Ectodermal cell (in vitro differentiated cells): ENCODE results near the gene SCN7A.
"Not testable (repeated sequence)": the region's sequence is repeated elsewhere in the genome, so short reads cannot be mapped to it uniquely, and the experiment has no call there.

Experiments used
- H3K27ac ChIP-seq: 2 replicates; pipeline ENCODE4 v1.7.0; 2013; ENCODE audit warnings: mild to moderate bottlenecking, low read depth, low read length; ENCODE audit not compliant: insufficient read depth, poor library complexity, severe bottlenecking
- H3K27me3 ChIP-seq: 2 replicates; pipeline ENCODE4 v1.7.0; 2013; ENCODE audit warnings: mild to moderate bottlenecking, low read length; ENCODE audit not compliant: insufficient read depth, control insufficient read depth, poor library complexity, severe bottlenecking
- H3K36me3 ChIP-seq: one replicate; pipeline ENCODE4 v1.7.0; 2013; ENCODE audit warnings: low read length; ENCODE audit not compliant: control insufficient read depth, insufficient read depth
- H3K4me1 ChIP-seq: one replicate; pipeline ENCODE4 v1.7.0; 2013; ENCODE audit warnings: low read length; ENCODE audit not compliant: control insufficient read depth, insufficient read depth
- H3K4me3 ChIP-seq: 2 replicates; pipeline ENCODE4 v1.7.0; 2013; ENCODE audit warnings: low read depth, low read length, control low read depth; ENCODE audit not compliant: insufficient read depth
- H3K9me3 ChIP-seq: 2 replicates; pipeline ENCODE4 v1.7.0; 2013; ENCODE audit warnings: mild to moderate bottlenecking, low read length, moderate library complexity; ENCODE audit not compliant: control insufficient read depth
- WGBS, 2 experiments: methylation state at CpG; one replicate each; pipeline ENCODE4 v1.1.7; 2013; ENCODE audit warnings: missing lambda C conversion rate in 2 of 2; 5-methylcytosine and 5-hydroxymethylcytosine counted together

SCN7A gene

GRCh38 chr2:166455823-166456222 is 38.2 kb downstream of the SCN7A start:
- not testable (repeated sequence) for H3K4me3 ChIP-seq, H3K4me1 ChIP-seq, H3K9me3 ChIP-seq, H3K27ac ChIP-seq, H3K27me3 ChIP-seq, H3K36me3 ChIP-seq
- WGBS, 2 experiments: 90 to 91% methylated on average over 4 of the region's 4 CpGs

GRCh38 chr2:166454006-166454595 is 39.9 kb downstream of the SCN7A start:
- H3K27me3 ChIP-seq: no peaks in the 10 kb centered on the region
- H3K9me3 ChIP-seq: no peaks in the 10 kb centered on the region
- no peak overlapping the region for H3K4me3 ChIP-seq
- WGBS, 2 experiments: 91 to 100% methylated on average over 1 of the region's 2 CpGs
- no peaks in the 10 kb centered on the region for H3K36me3 ChIP-seq
- no peaks in the 10 kb centered on the region for H3K4me1 ChIP-seq
- no peak overlapping the region for H3K27ac ChIP-seq

GRCh38 chr2:166451468-166451867 is 42.6 kb downstream of the SCN7A start:
- 60 to 79% methylated on average over 1 of the region's 1 CpG for WGBS, 2 experiments
- H3K4me3 ChIP-seq: no peak overlapping the region
- no peaks in the 10 kb centered on the region for H3K4me1 ChIP-seq
- H3K9me3 ChIP-seq: no peaks in the 10 kb centered on the region
- H3K27ac ChIP-seq: no peak overlapping the region
- H3K27me3 ChIP-seq: no peaks in the 10 kb centered on the region
- H3K36me3 ChIP-seq: no peaks in the 10 kb centered on the region

- no peak overlapping the region for H3K27ac ChIP-seq
- no peaks in the 10 kb centered on the region for H3K4me1 ChIP-seq
- no peaks in the 10 kb centered on the region for H3K36me3 ChIP-seq
- H3K27me3 ChIP-seq: no peaks in the 10 kb centered on the region
- H3K4me3 ChIP-seq: no peak overlapping the region
- WGBS, 2 experiments: 88% methylated on average over 1 of the region's 1 CpG
- no peaks in the 10 kb centered on the region for H3K9me3 ChIP-seq
These were observed 44.6 kb downstream of the SCN7A start for GRCh38 chr2:166449439-166449838.

GRCh38 chr2:166448106-166448505 is 45.9 kb downstream of the SCN7A start:
- Histone ChIP-seq H3K27ac (no peak overlapping the region), H3K4me3 (no peak overlapping the region), H3K36me3 (no peaks in the 10 kb centered on the region), H3K27me3 (no peaks in the 10 kb centered on the region), H3K4me1 (no peaks in the 10 kb centered on the region), H3K9me3 (no peaks in the 10 kb centered on the region)

GRCh38 chr2:166444306-166444705 is 49.7 kb downstream of the SCN7A start:
- H3K27ac ChIP-seq: no peak overlapping the region
- no peaks in the 10 kb centered on the region for H3K9me3 ChIP-seq
- H3K36me3 ChIP-seq: no peaks in the 10 kb centered on the region
- no peaks in the 10 kb centered on the region for H3K4me1 ChIP-seq
- H3K27me3 ChIP-seq: no peaks in the 10 kb centered on the region
- no peak overlapping the region for H3K4me3 ChIP-seq

GRCh38 chr2:166440313-166440712 is 53.7 kb downstream of the SCN7A start:
- no peaks in the 10 kb centered on the region for H3K36me3 ChIP-seq
- WGBS, 2 experiments: 66 to 89% methylated on average over 2 of the region's 3 CpGs
- no peak overlapping the region for H3K4me3 ChIP-seq
- no peaks in the 10 kb centered on the region for H3K9me3 ChIP-seq
- no peaks in the 10 kb centered on the region for H3K27me3 ChIP-seq
- no peak overlapping the region for H3K27ac ChIP-seq
- H3K4me1 ChIP-seq: no peaks in the 10 kb centered on the region

- Histone ChIP-seq H3K27me3 (no peaks in the 10 kb centered on the region), H3K27ac (no peak overlapping the region), H3K4me3 (no peak overlapping the region), H3K4me1 (no peaks in the 10 kb centered on the region), H3K9me3 (no peaks in the 10 kb centered on the region), H3K36me3 (no peaks in the 10 kb centered on the region)
These were observed 55.0 kb downstream of the SCN7A start for GRCh38 chr2:166439078-166439477.

- no peaks in the 10 kb centered on the region for H3K4me1 ChIP-seq
- H3K27ac ChIP-seq: no peak overlapping the region
- no peaks in the 10 kb centered on the region for H3K36me3 ChIP-seq
- H3K9me3 ChIP-seq: no peaks in the 10 kb centered on the region
- H3K27me3 ChIP-seq: no peaks in the 10 kb centered on the region
- no peak overlapping the region for H3K4me3 ChIP-seq
- 91 to 100% methylated on average over 1 of the region's 1 CpG for WGBS, 2 experiments
These were observed 57.1 kb downstream of the SCN7A start for GRCh38 chr2:166436976-166437375.

GRCh38 chr2:166436189-166436588 is 57.9 kb downstream of the SCN7A start:
- Histone ChIP-seq H3K4me3 (no peak overlapping the region), H3K36me3 (no peaks in the 10 kb centered on the region), H3K27me3 (no peaks in the 10 kb centered on the region), H3K9me3 (no peaks in the 10 kb centered on the region), H3K27ac (no peak overlapping the region), H3K4me1 (no peaks in the 10 kb centered on the region)
- 57 to 63% methylated on average over 3 of the region's 3 CpGs for WGBS, 2 experiments

- no peaks in the 10 kb centered on the region for H3K9me3 ChIP-seq
- 88 to 91% methylated on average over 1 of the region's 1 CpG for WGBS, 2 experiments
These were observed 59.6 kb downstream of the SCN7A start for GRCh38 chr2:166434491-166434890.

More at GRCh38 chr2:166434491-166434890, 59.6 kb downstream of the SCN7A start:
- no peak overlapping the region for H3K27ac ChIP-seq
- H3K4me3 ChIP-seq: no peak overlapping the region
- no peaks in the 10 kb centered on the region for H3K27me3 ChIP-seq
- no peaks in the 10 kb centered on the region for H3K4me1 ChIP-seq
- H3K36me3 ChIP-seq: no peaks in the 10 kb centered on the region
